Measurements from ENCODE around the gene ASGR1.

ASGR1 gene

GRCh38 chr17:7156342-7156940, 22.7 kb downstream of the ASGR1 start:
- Histone ChIP-seq H2AFZ (ENCODE audit: low read depth, low read length) (no peak overlapping the region), H3K4me1 (ENCODE audit: insufficient read depth, low read length) (no peaks in the 10 kb centered on the region), H3K4me2 (ENCODE audit: insufficient read depth, low read length) (no peak overlapping the region), H4K20me1 (ENCODE audit: insufficient read depth, low read length) (no peaks in the 10 kb centered on the region), H3K9me3 (ENCODE audit: insufficient read depth, low read length, severe bottlenecking) (no peaks in the 10 kb centered on the region), H3K27ac (ENCODE audit: low read length) (no peak overlapping the region), H3K9ac (ENCODE audit: low read depth, low read length) (no peak overlapping the region), H3K4me3 (ENCODE audit: low read depth in 1 of 2, low read length in 2 of 2) (no peak overlapping the region), H3K36me3 (ENCODE audit: insufficient read depth, low read length) (no peaks in the 10 kb centered on the region), H3K79me2 (ENCODE audit: insufficient read depth, low read length) (no peaks in the 10 kb centered on the region), H3K27me3 (ENCODE audit: insufficient read depth, low read length, poor library complexity) (peaks cover 8% of the 10 kb centered on the region)
- TF ChIP-seq CTCF (IDR thresholded peaks at IDR 0.05; ENCODE audit: borderline replicate concordance, extremely low read depth, low read length, poor library complexity, severe bottlenecking) (no peak), EZH2 (IDR thresholded peaks at IDR 0.05; ENCODE audit: borderline replicate concordance, low read depth, low read length, severe bottlenecking) (no peak)
- no peak for ATAC-seq (ENCODE audit: insufficient read depth, low read depth)
- no peak for DNase-seq

GRCh38 chr17:7147772-7148171, 31.4 kb downstream of the ASGR1 start:
- Histone ChIP-seq H3K4me3 (ENCODE audit: low read depth in 1 of 2, low read length in 2 of 2) (no peak overlapping the region), H3K79me2 (ENCODE audit: insufficient read depth, low read length) (no peaks in the 10 kb centered on the region), H3K9me3 (ENCODE audit: insufficient read depth, low read length, severe bottlenecking) (no peaks in the 10 kb centered on the region), H4K20me1 (ENCODE audit: insufficient read depth, low read length) (no peaks in the 10 kb centered on the region), H3K4me2 (ENCODE audit: insufficient read depth, low read length) (no peak overlapping the region), H3K36me3 (ENCODE audit: insufficient read depth, low read length) (no peaks in the 10 kb centered on the region), H3K4me1 (ENCODE audit: insufficient read depth, low read length) (no peaks in the 10 kb centered on the region), H2AFZ (ENCODE audit: low read depth, low read length) (no peak overlapping the region), H3K9ac (ENCODE audit: low read depth, low read length) (no peak overlapping the region), H3K27me3 (ENCODE audit: insufficient read depth, low read length, poor library complexity) (peaks cover 2% of the 10 kb centered on the region), H3K27ac (ENCODE audit: low read length) (no peak overlapping the region)
- no peak for DNase-seq
- ATAC-seq (ENCODE audit: insufficient read depth, low read depth), result no peak
- TF ChIP-seq EZH2 (IDR thresholded peaks at IDR 0.05; ENCODE audit: borderline replicate concordance, low read depth, low read length, severe bottlenecking) (no peak), CTCF (IDR thresholded peaks at IDR 0.05; ENCODE audit: borderline replicate concordance, extremely low read depth, low read length, poor library complexity, severe bottlenecking) (no peak)

- Histone ChIP-seq H3K27ac (ENCODE audit: low read length) (no peak overlapping the region), H3K9ac (ENCODE audit: low read depth, low read length) (no peak overlapping the region), H4K20me1 (ENCODE audit: insufficient read depth, low read length) (no peaks in the 10 kb centered on the region), H2AFZ (ENCODE audit: low read depth, low read length) (no peak overlapping the region), H3K36me3 (ENCODE audit: insufficient read depth, low read length) (no peaks in the 10 kb centered on the region), H3K79me2 (ENCODE audit: insufficient read depth, low read length) (no peaks in the 10 kb centered on the region), H3K4me1 (ENCODE audit: insufficient read depth, low read length) (no peaks in the 10 kb centered on the region), H3K27me3 (ENCODE audit: insufficient read depth, low read length, poor library complexity) (no peaks in the 10 kb centered on the region), H3K9me3 (ENCODE audit: insufficient read depth, low read length, severe bottlenecking) (no peaks in the 10 kb centered on the region), H3K4me2 (ENCODE audit: insufficient read depth, low read length) (no peak overlapping the region), H3K4me3 (ENCODE audit: low read depth in 1 of 2, low read length in 2 of 2) (no peak overlapping the region)
- no peak for TF ChIP-seq EZH2 (IDR thresholded peaks at IDR 0.05; ENCODE audit: borderline replicate concordance, low read depth, low read length, severe bottlenecking)
- no peak for TF ChIP-seq CTCF (IDR thresholded peaks at IDR 0.05; ENCODE audit: borderline replicate concordance, extremely low read depth, low read length, poor library complexity, severe bottlenecking)
- DNase-seq, result no peak
- ATAC-seq (ENCODE audit: insufficient read depth, low read depth), result no peak
These were observed 33.1 kb downstream of the ASGR1 start for GRCh38 chr17:7146115-7146514.

All from DND-41 (cell line).